ENCODE data around the gene TARS1.

DNA sequence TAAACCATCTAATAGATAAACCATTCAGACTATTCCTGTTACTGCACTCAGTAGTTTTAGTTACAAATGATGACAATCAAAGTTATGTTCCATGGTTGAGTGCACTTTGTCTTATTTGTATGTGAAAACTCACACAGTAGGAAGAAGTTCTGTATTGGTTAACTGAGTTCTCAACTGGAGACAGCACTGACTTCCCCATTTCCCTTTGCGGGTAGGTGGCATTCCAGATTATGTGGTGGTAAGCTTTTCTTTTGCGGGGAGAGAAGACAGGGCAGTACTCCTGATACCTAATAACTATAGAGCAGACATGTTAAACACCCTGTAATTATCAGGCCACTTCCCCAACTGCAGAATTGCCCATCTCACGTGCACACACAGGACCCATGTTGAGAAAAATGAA, 24.4 kb downstream of the TARS1 start:
- TF ChIP-seq POLR2AphosphoS5 (IDR thresholded peaks at IDR 0.05; ENCODE audit: low read depth, low read length), result no peak
- TF ChIP-seq, protein P1, sequence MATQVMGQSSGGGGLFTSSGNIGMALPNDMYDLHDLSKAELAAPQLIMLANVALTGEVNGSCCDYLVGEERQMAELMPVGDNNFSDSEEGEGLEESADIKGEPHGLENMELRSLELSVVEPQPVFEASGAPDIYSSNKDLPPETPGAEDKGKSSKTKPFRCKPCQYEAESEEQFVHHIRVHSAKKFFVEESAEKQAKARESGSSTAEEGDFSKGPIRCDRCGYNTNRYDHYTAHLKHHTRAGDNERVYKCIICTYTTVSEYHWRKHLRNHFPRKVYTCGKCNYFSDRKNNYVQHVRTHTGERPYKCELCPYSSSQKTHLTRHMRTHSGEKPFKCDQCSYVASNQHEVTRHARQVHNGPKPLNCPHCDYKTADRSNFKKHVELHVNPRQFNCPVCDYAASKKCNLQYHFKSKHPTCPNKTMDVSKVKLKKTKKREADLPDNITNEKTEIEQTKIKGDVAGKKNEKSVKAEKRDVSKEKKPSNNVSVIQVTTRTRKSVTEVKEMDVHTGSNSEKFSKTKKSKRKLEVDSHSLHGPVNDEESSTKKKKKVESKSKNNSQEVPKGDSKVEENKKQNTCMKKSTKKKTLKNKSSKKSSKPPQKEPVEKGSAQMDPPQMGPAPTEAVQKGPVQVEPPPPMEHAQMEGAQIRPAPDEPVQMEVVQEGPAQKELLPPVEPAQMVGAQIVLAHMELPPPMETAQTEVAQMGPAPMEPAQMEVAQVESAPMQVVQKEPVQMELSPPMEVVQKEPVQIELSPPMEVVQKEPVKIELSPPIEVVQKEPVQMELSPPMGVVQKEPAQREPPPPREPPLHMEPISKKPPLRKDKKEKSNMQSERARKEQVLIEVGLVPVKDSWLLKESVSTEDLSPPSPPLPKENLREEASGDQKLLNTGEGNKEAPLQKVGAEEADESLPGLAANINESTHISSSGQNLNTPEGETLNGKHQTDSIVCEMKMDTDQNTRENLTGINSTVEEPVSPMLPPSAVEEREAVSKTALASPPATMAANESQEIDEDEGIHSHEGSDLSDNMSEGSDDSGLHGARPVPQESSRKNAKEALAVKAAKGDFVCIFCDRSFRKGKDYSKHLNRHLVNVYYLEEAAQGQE (IDR thresholded peaks at IDR 0.05; ENCODE audit: insufficient read depth in 1 of 2, low read depth in 2 of 2, low read length in 2 of 2), result no peak
- TF ChIP-seq SIN3A (IDR thresholded peaks at IDR 0.05; ENCODE audit: borderline replicate concordance, insufficient read depth, low read length), result no peak
- TF ChIP-seq TAF1 (IDR thresholded peaks at IDR 0.05; ENCODE audit: borderline replicate concordance, insufficient read depth, low read length), result no peak
- TF ChIP-seq FOXP2 (optimal IDR thresholded peaks at IDR 0.05; ENCODE audit: borderline replicate concordance, extremely low read depth, extremely low read length, insufficient read depth), result no peak
